HepG2 (cell line): ENCODE measurements around the gene OLFM2. TPM values are rescaled to one million over a fixed set of nuclear protein-coding genes. Genes with fewer than 3 reads are reported as not detected.

ENCODE experiments used
- AHR ChIP-seq: IDR thresholded peaks from 2 replicates; pipeline ENCODE4 v1.6.1; 2018; ENCODE audit warnings: missing genetic modification reagents, missing compliant biosample characterization
- ATF2 ChIP-seq: sonication (generic); formaldehyde crosslinking; IDR thresholded peaks from 2 replicates; pipeline ENCODE4 v1.4.0; 2020; ENCODE audit warnings: missing genetic modification reagents
- CBX1 ChIP-seq: IDR thresholded peaks from one replicate; pipeline ENCODE4 v1.6.1; 2016; ENCODE audit warnings: antibody characterized with exemption, low read depth
- CBX2 ChIP-seq, 2 experiments: fragments of 200-600 bp in 1 of 2; sonication (generic); formaldehyde crosslinking in 1 of 2; IDR thresholded peaks; 2 replicates each; pipeline versions ENCODE4 v1.7.0 to v1.8.1; 2018 to 2022; ENCODE audit warnings: low read depth in 2 of 2, low read length in 1 of 2, mild to moderate bottlenecking in 1 of 2, missing genetic modification reagents in 1 of 2
- ETS1 ChIP-seq: sonication (generic); formaldehyde crosslinking; IDR thresholded peaks from 2 replicates; pipeline ENCODE4 v1.4.0; 2020; ENCODE audit warnings: missing genetic modification reagents
- FOXA1 ChIP-seq, 2 experiments: fragments of 450-650 bp in 1 of 2; sonication (generic) in 1 of 2; formaldehyde crosslinking in 1 of 2; IDR thresholded peaks; 2 replicates each; pipeline versions ENCODE4 v1.4.0 to v1.6.1; 2016 to 2020; ENCODE audit warnings: missing genetic modification reagents in 1 of 2
- GABPB1 ChIP-seq: IDR thresholded peaks from 2 replicates; pipeline ENCODE4 v1.6.1; 2016; ENCODE audit warnings: mild to moderate bottlenecking, missing genetic modification reagents, moderate library complexity, missing compliant biosample characterization
- GATAD2A ChIP-seq: IDR thresholded peaks from 2 replicates; pipeline ENCODE4 v1.6.1; 2016
- HNF1B ChIP-seq: sonication (generic); formaldehyde crosslinking; IDR thresholded peaks from 2 replicates; pipeline ENCODE4 v1.5.1; 2020; ENCODE audit warnings: mild to moderate bottlenecking, moderate library complexity, missing genetic modification reagents
- IRF1 ChIP-seq: sonication (generic); formaldehyde crosslinking; IDR thresholded peaks from 2 replicates; pipeline ENCODE4 v1.4.0; 2020; ENCODE audit warnings: low read depth, mild to moderate bottlenecking, missing genetic modification reagents
- ISL2 ChIP-seq: sonication (generic); formaldehyde crosslinking; IDR thresholded peaks from 2 replicates; pipeline ENCODE4 v1.5.0; 2020; ENCODE audit warnings: missing genetic modification reagents
- KLF11 ChIP-seq: IDR thresholded peaks from 2 replicates; pipeline ENCODE4 v1.6.1; 2016; ENCODE audit warnings: missing compliant biosample characterization
- KLF6 ChIP-seq: IDR thresholded peaks from 2 replicates; pipeline ENCODE4 v1.8.0; 2016; ENCODE audit warnings: missing biosample characterization, missing genetic modification reagents
- MBD4 ChIP-seq: IDR thresholded peaks from 2 replicates; pipeline ENCODE4 v1.6.1; 2012; ENCODE audit warnings: low read length, inconsistent platforms, borderline replicate concordance
- MEIS2 ChIP-seq: sonication (generic); formaldehyde crosslinking; IDR thresholded peaks from 2 replicates; pipeline ENCODE4 v1.9.0; 2021; ENCODE audit warnings: mild to moderate bottlenecking, missing genetic modification reagents
- PAWR ChIP-seq: sonication (generic); formaldehyde crosslinking; IDR thresholded peaks from 2 replicates; pipeline ENCODE4 v1.4.0; 2020; ENCODE audit warnings: missing genetic modification reagents, mild to moderate bottlenecking, borderline replicate concordance
- PBX2 ChIP-seq: IDR thresholded peaks from 2 replicates; pipeline ENCODE4 v1.6.1; 2016; ENCODE audit warnings: control low read depth
- RARA ChIP-seq: IDR thresholded peaks from 2 replicates; pipeline ENCODE4 v1.6.1; 2016; ENCODE audit warnings: missing genetic modification reagents, missing compliant biosample characterization
- SP140L ChIP-seq: sonication (generic); formaldehyde crosslinking; IDR thresholded peaks from 2 replicates; pipeline ENCODE4 v1.4.0; 2020; ENCODE audit warnings: missing genetic modification reagents, borderline replicate concordance
- TAF15 ChIP-seq: fragments of 200-400 bp; formaldehyde crosslinking; IDR thresholded peaks from one replicate; pipeline ENCODE4 v1.6.1; 2018; ENCODE audit warnings: mild to moderate bottlenecking, low read depth, low read length; ENCODE audit not compliant: poor library complexity, severe bottlenecking
- TOE1 ChIP-seq: sonication (generic); formaldehyde crosslinking; IDR thresholded peaks from 2 replicates; pipeline ENCODE4 v1.4.0; 2020; ENCODE audit warnings: mild to moderate bottlenecking, missing genetic modification reagents
- ZNF121 ChIP-seq: sonication (generic); formaldehyde crosslinking; IDR thresholded peaks from 2 replicates; pipeline ENCODE4 v1.5.0; 2020; ENCODE audit warnings: mild to moderate bottlenecking, missing genetic modification reagents
- ZNF20 ChIP-seq: sonication (generic); formaldehyde crosslinking; IDR thresholded peaks from 2 replicates; pipeline ENCODE4 v1.4.0; 2020; ENCODE audit warnings: mild to moderate bottlenecking, moderate library complexity, missing genetic modification reagents
- ZNF207 ChIP-seq: fragments of 450-650 bp; IDR thresholded peaks from 2 replicates; pipeline ENCODE4 v1.6.1; 2016; ENCODE audit warnings: antibody characterized with exemption, borderline replicate concordance
- ZNF644 ChIP-seq: IDR thresholded peaks from 2 replicates; pipeline ENCODE4 v1.6.1; 2016; ENCODE audit warnings: low read depth
- ZSCAN22 ChIP-seq: sonication (generic); formaldehyde crosslinking; IDR thresholded peaks from 2 replicates; pipeline ENCODE4 v1.4.0; 2020; ENCODE audit warnings: mild to moderate bottlenecking, missing genetic modification reagents
- polyA plus RNA-seq, 8 experiments: library from polyadenylated mRNA; depleted of rRNA in 3 of 8; stranded (reverse) in 7 of 8; unstranded in 1 of 8; fragments of >200 nt; fragmentation: Illumina TruSeq in 4 of 8; extraction: Trizol in 4 of 8; gene quantifications; 2 replicates each; pipeline versions ENCODE4 v1.2.1 to v1.2.3, GENCODE V29; 2011 to 2016; ENCODE audit warnings: low read depth in 4 of 8, missing spikeins in 1 of 8, mixed read lengths in 1 of 8; ENCODE audit not compliant: insufficient read depth in 1 of 8
- total RNA-seq, 5 experiments: library from RNA; depleted of rRNA; stranded (reverse); fragments of >200 nt; fragmentation: Illumina TruSeq; extraction: Trizol; gene quantifications; 2 replicates each; pipeline ENCODE4 v1.2.3, GENCODE V29; 2016; ENCODE audit warnings: low read depth in 1 of 5

The OLFM2 gene
- total and polyA plus RNA-seq, 2 of the 13 experiments (the other 11 are each of a cell fraction or from before 2014, with no cell fraction given) = 0.20 to 0.51 TPM

GRCh38 chr19:9934132-9934950 lies 2.0 kb downstream of the OLFM2 start (continued):
- TF ChIP-seq ATF2 (CRISPR knock-in tag) (peak; percentile 96), TOE1 (CRISPR knock-in tag) (no peak), PBX2 (CRISPR knock-in tag) (no peak), ZNF121 (CRISPR knock-in tag) (no peak), ZNF20 (CRISPR knock-in tag) (no peak), GATAD2A (CRISPR knock-in tag) (no peak; the same call in 1 of the 2 replicates), ETS1 (CRISPR knock-in tag) (no peak), MBD4 (no peak), HNF1B (CRISPR knock-in tag) (no peak; the same call in 1 of the 2 replicates), AHR (CRISPR knock-in tag) (no peak), IRF1 (CRISPR knock-in tag) (no peak), TAF15 (no peak), PAWR (no peak), KLF6 (CRISPR knock-in tag) (no peak), GABPB1 (peak; percentile 52; the same call in 1 of the 2 replicates), ZNF207 (no peak), RARA (CRISPR knock-in tag) (no peak), KLF11 (no peak), CBX2 (IDR thresholded peaks at IDR 0.05; ENCODE audit: low read depth, low read length) (no peak), CBX2 (CRISPR knock-in tag; IDR thresholded peaks at IDR 0.05; ENCODE audit: low read depth) (no peak), ZSCAN22 (no peak), FOXA1 (IDR thresholded peaks at IDR 0.05) (no peak), FOXA1 (CRISPR knock-in tag; IDR thresholded peaks at IDR 0.05) (no peak), MEIS2 (no peak), CBX1 (no peak), SP140L (no peak), ZNF644 (CRISPR knock-in tag) (no peak), ISL2 (CRISPR knock-in tag) (no peak)
